ENCODE measurements around the gene METTL2B. TPM values are rescaled to one million over a fixed set of nuclear protein-coding genes. Genes with fewer than 3 reads are reported as not detected.

METTL2B gene
- total and polyA plus RNA-seq, 2 of the 13 experiments (the other 11 are each of a cell fraction or from before 2014, with no cell fraction given): 15.5 to 33.1 TPM

GRCh38 chr7:128455543-128456254, 20.8 kb upstream of the METTL2B start, which contains the start of gene HILPDA (continued):
- no peak for TF ChIP-seq HNF1A (IDR thresholded peaks at IDR 0.05; ENCODE audit: low read depth)
- TF ChIP-seq HNF1A (CRISPR knock-in tag; IDR thresholded peaks at IDR 0.05; ENCODE audit: borderline replicate concordance): 0 out of 2 replicates have a peak, but pooled peaks have one; percentile 18
- no peak for TF ChIP-seq ZNF20 (CRISPR knock-in tag; IDR thresholded peaks at IDR 0.05)
- TF ChIP-seq ZNF224 (CRISPR knock-in tag; IDR thresholded peaks at IDR 0.05): no peak
- peak; percentile 96 for TF ChIP-seq DRAP1 (CRISPR knock-in tag; IDR thresholded peaks at IDR 0.05)
- no peak for TF ChIP-seq MTF2 (CRISPR knock-in tag; IDR thresholded peaks at IDR 0.05; ENCODE audit: borderline replicate concordance)
- peak; percentile 94 for TF ChIP-seq ZNF580 (CRISPR knock-in tag; IDR thresholded peaks at IDR 0.05; ENCODE audit: borderline replicate concordance, low read depth)
- TF ChIP-seq HDAC6 (IDR thresholded peaks at IDR 0.05; ENCODE audit: low read depth, low read length): no peak
- TF ChIP-seq XRCC5 (optimal IDR thresholded peaks at IDR 0.05; ENCODE audit: low read length): no peak
- TF ChIP-seq ZNF816 (CRISPR knock-in tag; IDR thresholded peaks at IDR 0.05; ENCODE audit: borderline replicate concordance): peak; percentile 96
- TF ChIP-seq ZKSCAN5 (CRISPR knock-in tag; IDR thresholded peaks at IDR 0.05): no peak
- no peak for TF ChIP-seq THYN1 (CRISPR knock-in tag; IDR thresholded peaks at IDR 0.05; ENCODE audit: borderline replicate concordance, low read depth)
- TF ChIP-seq ZNF18 (CRISPR knock-in tag; IDR thresholded peaks at IDR 0.05; ENCODE audit: insufficient replicate concordance): no peak
- TF ChIP-seq SKIL (CRISPR knock-in tag; IDR thresholded peaks at IDR 0.05; ENCODE audit: borderline replicate concordance): no peak
